Activated CD4-positive, alpha-beta T cell treated with anti-CD3 and anti-CD28 coated beads for 36 hours (primary cell): Measurements from ENCODE around the gene NCOA4. TPM values are rescaled to one million over a fixed set of nuclear protein-coding genes. Genes with fewer than 3 reads are reported as not detected.

Experiments
- ATAC-seq: fragments of 200-7000 bp; cut with Tn5 transposase; one replicate; pipeline ENCODE4 v1.10.0; 2021; ENCODE audit warnings: mild to moderate bottlenecking, moderate library complexity
- CTCF ChIA-PET: fragments of 350-600 bp; sonication (Branson Sonifier 250); formaldehyde crosslinking; loops from one replicate; lab custom pipeline; 2021; ENCODE audit warnings: antibody characterized with exemption; lab: Charles Lee
- POLR2A ChIA-PET: fragments of 350-600 bp; sonication (Branson Sonifier 250); formaldehyde crosslinking; loops from one replicate; lab custom pipeline; 2021; ENCODE audit warnings: antibody characterized with exemption, inconsistent platforms; lab: Charles Lee
- DNase-seq: peaks from one replicate; pipeline ENCODE4 v3.0.0-alpha.2; 2020
- H3K27ac Mint-ChIP-seq: one replicate; pipeline ENCODE4 v1.8.0; 2021; ENCODE audit warnings: mixed read lengths
- H3K27me3 Mint-ChIP-seq: one replicate; pipeline ENCODE4 v1.8.0; 2021; ENCODE audit warnings: mixed read lengths
- H3K36me3 Mint-ChIP-seq: one replicate; pipeline ENCODE4 v1.8.0; 2021; ENCODE audit warnings: low read depth, mixed read lengths
- H3K4me1 Mint-ChIP-seq: one replicate; pipeline ENCODE4 v1.8.0; 2021; ENCODE audit warnings: mixed read lengths
- H3K4me3 Mint-ChIP-seq: one replicate; pipeline ENCODE4 v1.8.0; 2021; ENCODE audit warnings: mild to moderate bottlenecking, moderate library complexity, mixed read lengths
- H3K9me3 Mint-ChIP-seq: one replicate; pipeline ENCODE4 v1.8.0; 2021; ENCODE audit warnings: low read depth, mixed read lengths
- intact Hi-C, 2 experiments: fragments of 100-400 bp; cut with DNase I in 1 of 2; cut with micrococcal nuclease in 1 of 2; formaldehyde crosslinking; loops; one replicate each; pipeline versions ENCODE4 v1.14.2 to v1.15.1; 2022 to 2024; cut with DNase I, micrococcal nuclease
- total RNA-seq, 2 experiments: library from RNA; stranded (reverse); gene quantifications; one replicate each; pipeline ENCODE4 v1.2.3, GENCODE V29; 2021

Gene NCOA4
- total RNA-seq, 2 experiments from 2014 or later = 84.3 to 97.4 TPM

DNA sequence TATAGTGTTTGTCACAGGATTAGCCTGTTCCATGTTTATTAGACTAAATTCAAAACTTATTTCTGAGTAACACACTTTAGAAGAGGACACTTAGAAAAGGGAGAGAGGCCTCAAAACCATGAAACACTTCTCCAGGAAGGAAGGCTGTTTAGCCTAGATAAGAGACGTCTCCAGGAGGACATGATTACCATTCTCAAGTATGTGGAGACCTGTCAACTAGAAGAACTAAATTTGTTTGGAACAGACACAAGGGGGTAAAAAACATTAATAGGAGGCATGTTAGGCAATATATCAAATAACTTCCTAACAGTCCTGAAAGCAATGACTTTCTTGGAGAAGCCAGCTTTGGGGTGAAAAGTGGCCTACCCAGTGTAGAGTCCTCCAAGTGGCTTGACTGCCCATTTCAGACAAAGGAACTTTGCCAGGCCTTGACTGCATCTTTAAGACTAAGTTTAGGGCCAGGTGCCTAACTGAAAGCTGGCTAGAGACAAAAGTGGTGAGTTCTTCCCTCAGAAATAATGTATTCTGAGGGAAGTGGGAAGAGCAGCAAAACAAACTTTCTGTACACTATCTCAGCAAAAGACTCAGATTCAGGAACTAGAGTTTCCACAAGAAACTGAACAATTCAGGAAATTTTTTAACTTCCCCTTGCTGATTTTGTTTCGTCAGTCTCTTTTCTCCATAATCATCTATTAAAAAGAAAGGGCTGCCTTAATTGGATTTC is 11.8 kb downstream of the NCOA4 start:
- peaks cover 25% of the 10 kb centered on the region for H3K36me3 Mint-ChIP-seq
- no peak overlapping the region for H3K4me3 Mint-ChIP-seq
- H3K27me3 Mint-ChIP-seq = no peaks in the 10 kb centered on the region
- H3K27ac Mint-ChIP-seq = peak overlapping the region; percentile 79
- H3K9me3 Mint-ChIP-seq = no peaks in the 10 kb centered on the region
- ATAC-seq (no peak), DNase-seq (no peak)
- peaks cover 69% of the 10 kb centered on the region for H3K4me1 Mint-ChIP-seq
- POLR2A ChIA-PET = no interaction called here
- CTCF ChIA-PET = interaction anchor here (1.0 to 7.1 kb wide), 2 partner anchors 9 to 16 kb away, joined by 4 to 52 read pairs; partner anchors contain the start of gene NCOA4
- intact Hi-C loops = no loop called here

DNA sequence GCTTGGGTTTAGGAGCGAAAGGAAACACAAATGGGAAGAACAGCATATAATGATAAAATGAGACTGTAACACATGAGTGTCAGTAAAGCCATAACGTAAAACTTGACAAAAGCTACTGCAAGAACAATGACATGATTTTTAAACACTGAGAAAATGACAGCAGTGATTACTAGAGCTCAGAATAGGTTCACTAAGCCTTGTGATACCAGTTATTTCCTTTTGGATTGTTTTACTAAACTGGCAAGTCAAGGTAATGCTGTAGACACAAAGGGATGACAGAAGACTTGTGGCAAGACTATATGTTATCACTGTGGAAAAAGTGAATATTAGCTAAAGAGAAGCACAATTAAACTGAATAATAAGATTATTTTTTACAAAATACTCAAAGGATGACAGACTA is 12.7 kb downstream of the NCOA4 start:
- intact Hi-C loops = no loop called here
- CTCF ChIA-PET = interaction anchor here (1.0 to 7.1 kb wide), 5 partner anchors 10 to 216 kb away, joined by 3 to 52 read pairs (median 3); partner anchors contain the start of gene NCOA4
- ATAC-seq (peak; percentile 37), DNase-seq (no peak)
- POLR2A ChIA-PET = no interaction called here
- H3K9me3 Mint-ChIP-seq = no peaks in the 10 kb centered on the region
- peaks cover 27% of the 10 kb centered on the region for H3K36me3 Mint-ChIP-seq
- peaks cover 65% of the 10 kb centered on the region for H3K4me1 Mint-ChIP-seq
- H3K27ac Mint-ChIP-seq = peak overlapping the region; percentile 10
- no peaks in the 10 kb centered on the region for H3K27me3 Mint-ChIP-seq
- H3K4me3 Mint-ChIP-seq = no peak overlapping the region

GRCh38 chr10:46016811-46017210 is 13.6 kb downstream of the NCOA4 start:
- DNase-seq = no peak
- H3K27me3 Mint-ChIP-seq = no peaks in the 10 kb centered on the region
- ChIA-PET CTCF (interaction anchor here (0.7 to 7.1 kb wide), 4 partner anchors 11 to 216 kb away, joined by 3 to 52 read pairs (median 3); partner anchors contain the start of gene NCOA4), POLR2A (no interaction called here)
- ATAC-seq = no peak
- intact Hi-C loops = no loop called here
- H3K9me3 Mint-ChIP-seq = no peaks in the 10 kb centered on the region
- H3K27ac Mint-ChIP-seq = peak overlapping the region; percentile 31
- H3K4me3 Mint-ChIP-seq = no peak overlapping the region
- H3K36me3 Mint-ChIP-seq = peaks cover 27% of the 10 kb centered on the region
- H3K4me1 Mint-ChIP-seq = peaks cover 56% of the 10 kb centered on the region

- peaks cover 29% of the 10 kb centered on the region for H3K36me3 Mint-ChIP-seq
- POLR2A ChIA-PET = no interaction called here
- CTCF ChIA-PET = interaction anchor here (7.1 kb wide), 1 partner anchor 12 kb away, joined by 52 read pairs; the partner anchor contains the start of gene NCOA4
- H3K27ac Mint-ChIP-seq = no peak overlapping the region
- no peak overlapping the region for H3K4me3 Mint-ChIP-seq
- ATAC-seq = no peak
- H3K9me3 Mint-ChIP-seq = no peaks in the 10 kb centered on the region
- peaks cover 51% of the 10 kb centered on the region for H3K4me1 Mint-ChIP-seq
- intact Hi-C loops = no loop called here
- DNase-seq = no peak
- no peaks in the 10 kb centered on the region for H3K27me3 Mint-ChIP-seq
Observed at GRCh38 chr10:46016190-46016589, 14.2 kb downstream of the NCOA4 start.

DNA sequence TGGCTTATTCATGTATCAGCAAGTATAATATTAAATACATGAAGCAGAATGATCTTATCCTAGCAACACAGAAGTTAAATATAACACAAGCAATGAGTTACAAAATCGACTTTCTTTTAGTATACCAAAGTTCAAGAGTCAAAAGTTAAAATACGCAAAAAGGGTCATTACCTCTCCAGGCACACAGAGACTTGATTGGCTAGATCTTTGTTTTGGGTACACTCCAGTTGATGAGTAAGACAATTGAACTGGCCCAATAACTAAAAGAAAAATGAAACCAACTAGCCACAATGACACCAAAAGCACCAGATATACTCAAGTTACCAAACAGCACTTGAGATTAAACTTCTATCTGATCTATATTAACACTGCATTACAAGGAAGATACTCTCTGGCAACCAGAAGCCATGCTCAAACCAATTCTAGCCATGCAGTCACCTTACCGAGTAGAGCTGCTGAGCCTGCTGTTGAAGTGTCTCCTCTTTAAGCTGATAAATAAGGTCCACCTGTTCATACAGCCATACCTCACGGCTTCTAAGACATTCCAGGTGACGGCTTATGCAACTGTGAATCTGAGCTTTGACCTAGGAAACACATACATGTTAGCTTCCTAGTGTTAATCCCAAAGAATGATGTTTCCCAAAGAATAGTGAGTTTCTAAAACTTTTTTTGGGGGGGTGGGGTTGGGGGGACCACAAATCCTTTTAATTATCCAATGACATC is 15.6 kb downstream of the NCOA4 start:
- ChIA-PET POLR2A (interaction anchor here (0.6 kb wide), 1 partner anchor 9 kb away, joined by 4 read pairs; no protein-coding TSS in a partner anchor), CTCF (interaction anchor here (7.1 kb wide), 1 partner anchor 13 kb away, joined by 52 read pairs; the partner anchor contains the start of gene NCOA4)
- intact Hi-C loops = no loop called here
- Mint-ChIP-seq H3K4me1 (peaks cover 37% of the 10 kb centered on the region), H3K27ac (peak overlapping the region; percentile 75), H3K27me3 (no peaks in the 10 kb centered on the region), H3K9me3 (no peaks in the 10 kb centered on the region), H3K4me3 (no peak overlapping the region), H3K36me3 (peaks cover 38% of the 10 kb centered on the region)
- no peak for ATAC-seq
- no peak for DNase-seq

DNA sequence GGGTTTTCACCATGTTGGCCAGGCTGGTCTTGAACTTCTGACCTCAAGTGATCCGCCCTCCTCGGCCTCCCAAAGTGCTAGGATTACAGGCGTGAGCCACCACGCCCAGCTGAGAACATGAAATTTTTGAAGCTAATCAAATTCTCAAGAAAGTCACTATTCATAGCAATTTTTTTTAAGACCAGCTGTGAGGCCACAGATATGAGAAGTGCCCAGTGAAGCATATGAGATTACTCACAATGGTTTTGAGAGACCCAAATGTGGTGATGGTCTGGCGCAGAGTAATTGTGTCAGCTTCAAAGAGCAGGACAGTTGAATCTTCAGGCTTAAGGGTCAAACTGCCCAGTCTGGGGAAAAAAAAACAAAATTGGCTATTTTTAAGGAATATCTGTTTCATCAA is 16.2 kb downstream of the NCOA4 start:
- H3K9me3 Mint-ChIP-seq = no peaks in the 10 kb centered on the region
- peaks cover 43% of the 10 kb centered on the region for H3K36me3 Mint-ChIP-seq
- intact Hi-C loops = no loop called here
- no peak overlapping the region for H3K4me3 Mint-ChIP-seq
- no peak for ATAC-seq
- no peaks in the 10 kb centered on the region for H3K27me3 Mint-ChIP-seq
- peak overlapping the region; percentile 75 for H3K27ac Mint-ChIP-seq
- POLR2A ChIA-PET = interaction anchor here (0.6 kb wide), 1 partner anchor 9 kb away, joined by 4 read pairs; no protein-coding TSS in a partner anchor
- peaks cover 31% of the 10 kb centered on the region for H3K4me1 Mint-ChIP-seq
- no peak for DNase-seq
- CTCF ChIA-PET = no interaction called here

DNA sequence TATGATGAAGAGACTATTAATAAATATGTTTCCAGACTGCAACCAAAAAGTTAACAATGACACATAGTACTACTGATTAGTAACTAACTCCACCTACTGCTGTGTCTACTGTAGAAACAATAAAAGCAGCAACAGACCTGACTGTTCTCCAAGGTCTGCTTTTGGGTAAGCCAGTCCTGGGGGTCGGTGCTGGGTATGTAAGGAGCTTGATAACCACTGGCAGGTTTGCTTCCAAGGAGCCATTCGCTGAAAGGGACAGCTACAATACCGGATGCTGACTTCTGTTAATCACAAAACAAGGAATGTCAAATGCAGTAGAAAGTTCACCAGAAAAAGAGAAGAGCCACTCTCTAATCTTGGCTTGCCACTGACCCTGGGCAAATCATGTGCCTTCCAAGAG is 17.7 kb downstream of the NCOA4 start:
- Mint-ChIP-seq H3K36me3 (peaks cover 50% of the 10 kb centered on the region), H3K27me3 (no peaks in the 10 kb centered on the region), H3K9me3 (no peaks in the 10 kb centered on the region), H3K4me3 (no peak overlapping the region), H3K4me1 (peaks cover 16% of the 10 kb centered on the region), H3K27ac (no peak overlapping the region)
- ATAC-seq (no peak), DNase-seq (no peak)
- ChIA-PET POLR2A (no interaction called here), CTCF (no interaction called here)
- intact Hi-C loops = no loop called here

DNA sequence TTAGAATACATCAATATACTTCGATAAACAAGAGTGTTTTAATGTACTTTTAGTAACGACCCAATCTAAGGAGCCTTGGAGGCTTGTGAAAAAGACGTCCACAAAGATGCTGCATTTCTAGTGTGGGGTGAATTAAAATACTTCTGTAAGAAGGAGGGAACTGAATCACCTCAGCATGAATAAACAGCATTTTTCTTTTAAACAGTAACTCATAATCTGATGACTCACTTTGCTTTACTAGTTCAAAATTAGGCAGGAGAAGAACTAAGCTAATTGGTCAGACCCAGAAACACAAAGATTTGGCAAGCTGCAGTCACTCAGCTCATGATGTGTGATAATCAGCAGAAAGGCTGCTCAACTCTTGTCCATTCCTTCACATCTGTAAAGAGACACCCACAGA is 24.2 kb downstream of the NCOA4 start:
- Mint-ChIP-seq H3K36me3 (peaks cover 51% of the 10 kb centered on the region), H3K4me3 (no peak overlapping the region), H3K4me1 (no peaks in the 10 kb centered on the region), H3K27me3 (no peaks in the 10 kb centered on the region), H3K27ac (peak overlapping the region; percentile 51), H3K9me3 (no peaks in the 10 kb centered on the region)
- intact Hi-C loops = no loop called here
- ChIA-PET POLR2A (no interaction called here), CTCF (interaction anchor here (1.2 to 1.5 kb wide), 2 partner anchors 23 to 89 kb away, joined by 3 to 5 read pairs; no protein-coding TSS in a partner anchor)
- DNase-seq = no peak
- ATAC-seq = peak; percentile 42

- Mint-ChIP-seq H3K4me1 (no peaks in the 10 kb centered on the region), H3K36me3 (peaks cover 45% of the 10 kb centered on the region), H3K27me3 (no peaks in the 10 kb centered on the region), H3K9me3 (no peaks in the 10 kb centered on the region), H3K4me3 (no peak overlapping the region), H3K27ac (no peak overlapping the region)
- POLR2A ChIA-PET = no interaction called here
- ATAC-seq = no peak
- CTCF ChIA-PET = interaction anchor here (1.5 kb wide), 2 partner anchors 21 to 24 kb away, joined by 5 read pairs; no protein-coding TSS in a partner anchor
- no peak for DNase-seq
- intact Hi-C loops = no loop called here
Observed at GRCh38 chr10:46005383-46005782, 25.0 kb downstream of the NCOA4 start.

GRCh38 chr10:46004963-46005362 is 25.5 kb downstream of the NCOA4 start:
- no peak overlapping the region for H3K4me3 Mint-ChIP-seq
- no peak for DNase-seq
- ChIA-PET POLR2A (no interaction called here), CTCF (interaction anchor here (1.5 kb wide), 1 partner anchor 21 kb away, joined by 5 read pairs; no protein-coding TSS in a partner anchor)
- no peak overlapping the region for H3K27ac Mint-ChIP-seq
- no peak for ATAC-seq
- no peaks in the 10 kb centered on the region for H3K9me3 Mint-ChIP-seq
- no peaks in the 10 kb centered on the region for H3K27me3 Mint-ChIP-seq
- no peaks in the 10 kb centered on the region for H3K4me1 Mint-ChIP-seq
- peaks cover 45% of the 10 kb centered on the region for H3K36me3 Mint-ChIP-seq
- intact Hi-C loops = no loop called here

GRCh38 chr10:46002916-46003693 is 27.3 kb downstream of the NCOA4 start:
- Mint-ChIP-seq H3K4me3 (no peak overlapping the region), H3K9me3 (peaks cover 3% of the 10 kb centered on the region), H3K4me1 (no peaks in the 10 kb centered on the region), H3K36me3 (peaks cover 48% of the 10 kb centered on the region), H3K27ac (no peak overlapping the region), H3K27me3 (no peaks in the 10 kb centered on the region)
- no peak for DNase-seq
- intact Hi-C loops = no loop called here
- ATAC-seq = no peak
- ChIA-PET CTCF (interaction anchor here (1.0 to 1.6 kb wide), 3 partner anchors 12 to 15 kb away, joined by 3 to 4 read pairs (median 3); no protein-coding TSS in a partner anchor), POLR2A (no interaction called here)
